GM12801 (cell line): ENCODE data around the gene DNAJA2.

ENCODE experiments used
- CTCF ChIP-seq: IDR thresholded peaks from one replicate; pipeline ENCODE4 v1.5.1; 2011; ENCODE audit warnings: control low read depth; ENCODE audit not compliant: insufficient read length; ENCODE audit errors: extremely low read depth

DNAJA2 gene

DNA sequence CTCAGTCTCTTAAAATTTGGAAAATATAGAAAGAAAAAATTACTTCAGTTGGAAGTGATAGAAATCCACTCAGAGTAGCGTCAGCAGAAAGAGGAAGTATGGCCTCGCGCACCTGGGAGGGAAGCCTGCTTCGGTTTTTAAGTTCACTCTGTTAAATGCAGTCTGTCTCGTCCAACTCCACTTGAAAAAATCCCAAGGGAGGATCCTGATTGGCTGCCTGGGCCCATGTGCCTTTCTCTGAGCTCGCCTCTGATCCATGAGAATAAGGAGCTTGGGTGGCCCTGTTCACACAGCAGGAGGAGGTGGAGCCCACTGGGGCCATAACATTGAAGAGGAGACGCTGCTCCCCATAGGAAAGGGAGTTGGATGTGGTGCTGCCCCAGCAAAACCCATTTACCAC, 40.7 kb downstream of the DNAJA2 start:
- no peak for TF ChIP-seq CTCF

GRCh38 chr16:46930861-46931260, 42.6 kb downstream of the DNAJA2 start:
- no peak for TF ChIP-seq CTCF

GRCh38 chr16:46929378-46930332, 43.8 kb downstream of the DNAJA2 start:
- TF ChIP-seq CTCF: peak; percentile 63

- TF ChIP-seq CTCF: no peak
These were observed 44.7 kb downstream of the DNAJA2 start for GRCh38 chr16:46928811-46929210.

- TF ChIP-seq CTCF: no peak
These were observed 46.2 kb downstream of the DNAJA2 start for GRCh38 chr16:46927273-46927672.

- TF ChIP-seq CTCF: no peak
These were observed 46.8 kb downstream of the DNAJA2 start for GRCh38 chr16:46926470-46927225.

DNA sequence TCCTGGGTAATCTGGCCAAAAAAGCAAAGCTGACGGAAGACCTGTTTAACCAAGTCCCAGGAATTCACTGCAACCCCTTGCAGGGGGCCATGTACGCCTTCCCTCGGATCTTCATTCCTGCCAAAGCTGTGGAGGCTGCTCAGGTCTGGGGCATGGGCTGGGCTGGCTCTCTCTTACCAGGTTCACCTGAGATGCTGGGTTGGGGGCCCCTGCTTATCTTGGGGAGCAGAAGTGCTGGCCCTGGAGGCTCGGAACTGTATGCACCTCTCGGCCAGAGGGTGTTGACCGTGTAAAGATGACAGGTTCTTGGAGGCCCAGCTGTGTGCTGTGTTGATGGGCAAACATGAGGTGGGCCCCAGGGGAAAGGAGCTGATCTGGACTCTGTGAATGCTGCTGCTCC, 49.1 kb downstream of the DNAJA2 start:
- TF ChIP-seq CTCF: no peak
